ENCODE data around the gene PCED1B. TPM values are rescaled to one million over a fixed set of nuclear protein-coding genes. Genes with fewer than 3 reads are reported as not detected.
"Not testable (repeated sequence)": the region's sequence is repeated elsewhere in the genome, so short reads cannot be mapped to it uniquely, and the experiment has no call there.

The PCED1B gene
- polyA plus RNA-seq, 4 donors: 1.5 to 5.6 (median 4.1) TPM

- DNase-seq (ENCODE audit: low read depth in 4 of 4, low spot score in 3 of 4): no peak
Measured at GRCh38 chr12:47159348-47159747, 79.9 kb downstream of the PCED1B start.

GRCh38 chr12:47160316-47161244 is 81.2 kb downstream of the PCED1B start:
- no peak for DNase-seq (ENCODE audit: low read depth in 4 of 4, low spot score in 3 of 4)

- no peak for DNase-seq (ENCODE audit: low read depth in 4 of 4, low spot score in 3 of 4)
Measured at GRCh38 chr12:47164116-47164515, 84.7 kb downstream of the PCED1B start.

GRCh38 chr12:47164724-47165439 is 85.5 kb downstream of the PCED1B start:
- no peak for DNase-seq (ENCODE audit: low read depth in 4 of 4, low spot score in 3 of 4)

GRCh38 chr12:47165934-47166333 is 86.5 kb downstream of the PCED1B start:
- DNase-seq (ENCODE audit: low read depth in 4 of 4, low spot score in 3 of 4): no peak

- no peak for DNase-seq (ENCODE audit: low read depth in 4 of 4, low spot score in 3 of 4)
Measured at GRCh38 chr12:47166365-47166764, 86.9 kb downstream of the PCED1B start.

DNA sequence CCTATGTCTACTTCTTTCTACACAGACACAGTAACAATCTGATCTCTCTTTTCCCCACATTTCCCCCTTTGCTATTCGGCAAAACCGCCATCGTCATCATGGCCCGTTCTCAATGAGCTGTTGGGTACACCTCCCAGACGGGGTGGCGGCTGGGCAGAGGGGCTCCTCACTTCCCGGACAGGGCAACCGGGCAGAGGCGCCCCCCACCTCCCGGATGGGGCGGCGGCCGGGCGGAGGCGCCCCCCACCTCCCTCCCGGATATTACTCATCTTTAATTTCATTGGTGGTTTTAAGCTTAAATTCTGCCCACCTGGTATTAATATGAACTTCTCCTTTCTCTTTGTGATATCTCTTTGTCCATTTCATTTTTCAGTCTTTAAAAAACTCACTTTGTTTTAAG is 90.9 kb downstream of the PCED1B start:
- not testable (repeated sequence) for DNase-seq (ENCODE audit: low read depth in 4 of 4, low spot score in 3 of 4)

- no peak for DNase-seq (ENCODE audit: low read depth in 4 of 4, low spot score in 3 of 4)
Measured at GRCh38 chr12:47178014-47178413, 98.6 kb downstream of the PCED1B start.

- not testable (repeated sequence) for DNase-seq (ENCODE audit: low read depth in 4 of 4, low spot score in 3 of 4)
Measured at GRCh38 chr12:47182164-47182938, 102.9 kb downstream of the PCED1B start.

- no peak for DNase-seq (ENCODE audit: low read depth in 4 of 4, low spot score in 3 of 4)
Measured at GRCh38 chr12:47184229-47184628, 104.8 kb downstream of the PCED1B start.

DNA sequence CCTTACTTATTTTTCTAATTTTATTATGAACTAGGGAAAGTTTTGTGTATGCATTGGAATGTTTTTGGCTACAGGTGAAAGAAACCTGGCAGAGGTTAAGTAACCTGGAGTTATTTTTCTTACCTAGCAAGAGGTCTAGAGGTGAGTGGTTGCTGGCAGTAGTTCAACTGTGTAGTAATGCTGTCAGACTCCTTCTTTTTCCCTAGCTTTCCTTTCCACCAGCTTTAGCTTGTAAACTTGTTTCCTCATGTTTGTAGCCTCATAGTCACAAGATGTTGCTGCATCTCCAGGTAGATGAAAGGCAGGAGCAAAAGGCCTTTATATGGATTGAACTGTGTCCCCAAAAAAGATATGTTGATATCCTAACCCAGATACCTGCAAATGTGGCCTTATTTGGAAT is 105.4 kb downstream of the PCED1B start:
- DNase-seq (ENCODE audit: low read depth in 4 of 4, low spot score in 3 of 4): no peak

- no peak for DNase-seq (ENCODE audit: low read depth in 4 of 4, low spot score in 3 of 4)
Measured at GRCh38 chr12:47186246-47186645, 106.8 kb downstream of the PCED1B start.

DNA sequence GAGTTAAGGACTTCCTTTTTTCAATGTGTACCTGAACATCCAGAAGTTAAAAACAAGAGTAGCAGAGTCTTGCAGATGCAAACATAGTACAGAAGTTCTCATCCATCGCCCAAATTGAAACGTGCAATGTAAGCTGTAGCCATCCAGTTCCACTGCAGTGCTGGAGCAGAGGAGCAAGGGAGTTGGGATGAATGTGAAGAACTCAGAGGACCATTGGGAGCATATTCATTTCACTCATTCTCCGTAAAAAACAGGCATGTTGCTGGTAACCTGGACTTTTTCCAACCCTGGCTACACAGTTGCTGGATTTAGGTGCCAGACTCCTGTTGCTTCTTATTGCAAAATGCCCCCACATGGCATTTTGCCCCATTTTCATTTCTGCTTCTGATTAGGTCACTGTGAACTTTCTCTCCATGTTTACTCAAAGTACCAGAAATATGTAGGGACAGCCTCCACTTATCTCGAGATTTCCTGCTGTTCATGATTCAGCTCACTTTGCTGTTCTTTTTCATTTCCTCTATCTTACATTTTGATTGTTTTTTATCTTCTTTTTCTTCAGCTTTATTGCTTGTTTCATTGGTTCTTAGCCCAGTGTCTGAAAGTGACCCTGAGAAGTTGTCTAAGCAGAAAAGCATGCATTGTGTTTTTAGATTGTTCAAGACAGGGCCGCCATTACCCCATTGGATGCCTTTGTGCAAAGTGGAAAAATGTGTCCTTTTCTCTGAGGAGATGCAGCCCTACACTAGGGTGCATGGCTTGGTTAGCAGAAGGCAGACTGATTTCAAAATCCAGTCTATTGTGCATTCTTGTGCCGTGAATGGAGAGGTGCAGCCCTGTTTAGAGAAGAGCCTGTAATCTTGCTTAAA is 109.4 kb downstream of the PCED1B start:
- no peak for DNase-seq (ENCODE audit: low read depth in 4 of 4, low spot score in 3 of 4)

DNA sequence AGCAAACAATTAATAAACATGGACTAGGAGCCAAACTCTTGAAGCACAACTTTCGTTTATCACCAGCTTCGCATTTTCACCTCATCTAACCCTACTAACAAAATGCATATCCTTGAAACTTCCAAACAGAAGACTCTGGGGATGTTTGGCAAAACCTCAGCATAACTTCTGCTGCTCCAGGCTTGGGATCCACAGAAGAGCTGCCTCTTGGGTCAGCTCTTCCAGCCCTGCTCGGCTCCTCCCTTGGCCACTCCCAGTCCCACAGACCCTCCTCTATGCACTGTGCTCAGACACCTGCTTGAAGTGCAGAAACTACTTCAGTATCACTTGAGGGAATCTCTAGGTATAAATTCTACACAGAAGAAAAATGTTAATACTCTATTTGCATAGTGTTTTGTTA is 110.3 kb downstream of the PCED1B start:
- DNase-seq (ENCODE audit: low read depth in 4 of 4, low spot score in 3 of 4): no peak

GRCh38 chr12:47190271-47190750 is 110.9 kb downstream of the PCED1B start:
- no peak for DNase-seq (ENCODE audit: low read depth in 4 of 4, low spot score in 3 of 4)

- DNase-seq (ENCODE audit: low read depth in 4 of 4, low spot score in 3 of 4): no peak
Measured at GRCh38 chr12:47190905-47191304, 111.5 kb downstream of the PCED1B start.

DNA sequence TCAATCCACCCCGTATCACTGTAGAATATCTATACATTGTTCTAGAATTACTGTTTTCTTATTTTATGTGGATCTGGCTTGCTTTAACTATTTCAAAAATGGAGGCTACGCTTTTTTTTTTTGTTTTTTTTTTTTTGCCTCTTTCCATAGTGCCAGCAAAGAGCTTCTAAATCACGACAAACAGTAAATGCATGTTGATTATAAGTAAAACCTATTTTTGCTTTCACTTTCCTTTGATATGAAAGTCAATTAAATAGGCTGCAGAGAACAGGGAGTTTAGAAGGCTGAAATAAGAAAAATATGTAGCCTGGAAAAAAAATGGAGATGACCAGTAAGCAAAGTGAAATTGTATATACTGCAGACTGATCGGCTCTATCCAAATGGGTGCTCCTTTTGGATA is 112.6 kb downstream of the PCED1B start:
- no peak for DNase-seq (ENCODE audit: low read depth in 4 of 4, low spot score in 3 of 4)

DNA sequence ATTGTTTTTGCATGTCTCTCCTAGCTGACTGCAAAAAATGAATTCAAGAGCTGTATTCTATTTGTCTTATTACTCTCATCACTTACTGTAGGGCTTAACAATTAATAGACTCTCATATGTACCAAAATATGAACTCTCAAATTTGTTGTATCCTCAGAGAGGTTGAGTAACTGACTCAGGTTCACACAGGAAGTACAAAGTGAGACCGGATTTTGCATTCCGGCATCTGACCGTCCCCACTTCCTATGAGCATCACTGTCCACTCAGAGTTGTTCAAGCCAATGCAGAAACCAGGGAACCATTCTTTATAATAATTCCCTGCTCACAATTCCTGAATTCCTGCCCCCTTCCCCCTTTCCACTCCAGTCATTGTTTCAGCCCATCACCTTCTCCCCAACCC is 113.6 kb downstream of the PCED1B start:
- no peak for DNase-seq (ENCODE audit: low read depth in 4 of 4, low spot score in 3 of 4)

DNA sequence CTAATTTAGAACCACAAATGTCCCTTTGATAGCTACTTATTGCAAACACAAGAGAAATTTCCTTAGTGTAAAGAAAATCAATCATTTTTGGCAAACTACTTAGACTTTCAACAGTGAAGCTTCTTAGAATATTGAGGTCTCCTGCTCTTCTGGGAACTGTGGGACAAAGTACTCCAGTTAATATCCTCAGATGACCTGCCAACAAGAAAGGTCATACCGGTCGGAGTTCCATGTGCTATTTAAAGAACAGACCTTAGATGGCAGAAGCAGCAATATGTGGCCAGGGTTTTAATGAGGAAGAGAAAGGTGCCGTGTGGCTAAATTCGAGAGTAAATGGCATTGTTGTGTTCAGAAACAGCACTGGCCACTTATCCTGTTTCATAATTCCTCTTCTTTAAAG is 115.1 kb downstream of the PCED1B start:
- no peak for DNase-seq (ENCODE audit: low read depth in 4 of 4, low spot score in 3 of 4)

DNA sequence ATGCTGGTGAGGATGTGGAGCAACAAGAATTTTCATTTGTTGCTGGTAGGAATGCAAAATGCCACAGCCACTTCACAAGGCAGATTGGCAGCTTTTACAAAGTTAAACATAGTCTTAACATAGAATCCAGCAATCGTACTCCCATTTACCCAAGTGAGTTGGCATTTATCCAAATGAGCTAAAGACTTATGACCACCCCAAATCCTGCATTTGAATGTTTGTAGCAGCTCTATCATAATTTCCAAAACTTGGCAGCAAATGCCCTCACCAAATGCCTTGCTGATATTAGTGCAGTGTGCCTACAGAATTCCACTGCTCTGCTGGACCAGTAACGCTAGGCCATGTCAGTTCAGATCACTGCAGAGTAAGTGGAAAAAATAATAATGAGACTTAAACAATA is 121.0 kb downstream of the PCED1B start:
- DNase-seq (ENCODE audit: low read depth in 4 of 4, low spot score in 3 of 4): no peak
